GM12878 (cell line): Measurements from ENCODE around the gene RNF168.
"Not testable (repeated sequence)": the region's sequence is repeated elsewhere in the genome, so short reads cannot be mapped to it uniquely, and the experiment has no call there.

Experiments used
- CHD2 ChIP-seq: IDR thresholded peaks from 2 replicates; pipeline ENCODE4 v1.6.1; 2011; ENCODE audit warnings: low read depth, low read length, improper control_type of control experiment, borderline replicate concordance
- EZH2 ChIP-seq: IDR thresholded peaks from 2 replicates; pipeline ENCODE4 v1.6.1; 2012; ENCODE audit warnings: low read depth, mild to moderate bottlenecking, control low read depth, inconsistent platforms, low read length, borderline replicate concordance; ENCODE audit not compliant: control insufficient read depth
- RAD21 ChIP-seq: IDR thresholded peaks from 2 replicates; pipeline ENCODE4 v1.6.1; 2011; ENCODE audit warnings: mild to moderate bottlenecking, low read depth, low read length, moderate library complexity; ENCODE audit not compliant: insufficient read depth
- TF ChIP-seq, protein P1 (sequence below), 3 experiments: IDR thresholded peaks in 2 of 3; conservative IDR thresholded peaks in 1 of 3; 2 replicates each; pipeline ENCODE4 v1.5.1; 2011; ENCODE audit warnings: low read depth in 3 of 3, low read length in 3 of 3, mild to moderate bottlenecking in 3 of 3, control low read depth in 2 of 3, moderate library complexity in 2 of 3, inconsistent platforms in 1 of 3, mixed read lengths in 1 of 3; ENCODE audit not compliant: control insufficient read depth in 2 of 3, insufficient read depth in 1 of 3; ENCODE audit errors: extremely low read depth in 1 of 3

DNA sequence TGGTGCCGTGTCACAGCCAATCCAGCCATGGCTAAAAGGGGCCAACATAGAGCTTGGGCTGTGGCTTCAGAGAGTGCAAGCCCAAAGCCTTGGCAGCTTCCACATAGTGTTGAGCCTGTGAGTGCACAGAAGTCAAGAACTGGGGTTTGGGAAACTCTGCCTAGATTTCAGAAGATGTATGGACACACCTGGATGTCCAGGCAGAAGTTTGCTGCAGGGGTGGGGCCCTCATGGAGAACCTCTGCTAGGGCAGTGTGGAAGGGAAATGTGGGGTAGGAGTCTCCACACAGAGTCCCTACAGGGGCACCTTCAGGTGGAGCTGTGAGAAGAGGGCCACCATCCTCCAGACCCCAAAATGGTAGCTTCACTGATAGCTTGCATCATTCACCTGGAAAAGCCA, 45.7 kb upstream of the RNF168 start:
- TF ChIP-seq, protein P1, sequence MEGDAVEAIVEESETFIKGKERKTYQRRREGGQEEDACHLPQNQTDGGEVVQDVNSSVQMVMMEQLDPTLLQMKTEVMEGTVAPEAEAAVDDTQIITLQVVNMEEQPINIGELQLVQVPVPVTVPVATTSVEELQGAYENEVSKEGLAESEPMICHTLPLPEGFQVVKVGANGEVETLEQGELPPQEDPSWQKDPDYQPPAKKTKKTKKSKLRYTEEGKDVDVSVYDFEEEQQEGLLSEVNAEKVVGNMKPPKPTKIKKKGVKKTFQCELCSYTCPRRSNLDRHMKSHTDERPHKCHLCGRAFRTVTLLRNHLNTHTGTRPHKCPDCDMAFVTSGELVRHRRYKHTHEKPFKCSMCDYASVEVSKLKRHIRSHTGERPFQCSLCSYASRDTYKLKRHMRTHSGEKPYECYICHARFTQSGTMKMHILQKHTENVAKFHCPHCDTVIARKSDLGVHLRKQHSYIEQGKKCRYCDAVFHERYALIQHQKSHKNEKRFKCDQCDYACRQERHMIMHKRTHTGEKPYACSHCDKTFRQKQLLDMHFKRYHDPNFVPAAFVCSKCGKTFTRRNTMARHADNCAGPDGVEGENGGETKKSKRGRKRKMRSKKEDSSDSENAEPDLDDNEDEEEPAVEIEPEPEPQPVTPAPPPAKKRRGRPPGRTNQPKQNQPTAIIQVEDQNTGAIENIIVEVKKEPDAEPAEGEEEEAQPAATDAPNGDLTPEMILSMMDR (IDR thresholded peaks at IDR 0.05 in 2 of 3, conservative IDR thresholded peaks at IDR 0.05 in 1 of 3; ENCODE audit: control insufficient read depth in 2 of 3, extremely low read depth in 1 of 3, insufficient read depth in 1 of 3, low read depth in 3 of 3, low read length in 3 of 3) = not testable (repeated sequence)
- TF ChIP-seq RAD21, CHD2, EZH2: not testable (repeated sequence)
